ENCODE measurements around the gene ABCC6. TPM values are rescaled to one million over a fixed set of nuclear protein-coding genes. Genes with fewer than 3 reads are reported as not detected.

The ABCC6 gene
- total RNA-seq, 1 experiment from 2014 or later = not detected

DNA sequence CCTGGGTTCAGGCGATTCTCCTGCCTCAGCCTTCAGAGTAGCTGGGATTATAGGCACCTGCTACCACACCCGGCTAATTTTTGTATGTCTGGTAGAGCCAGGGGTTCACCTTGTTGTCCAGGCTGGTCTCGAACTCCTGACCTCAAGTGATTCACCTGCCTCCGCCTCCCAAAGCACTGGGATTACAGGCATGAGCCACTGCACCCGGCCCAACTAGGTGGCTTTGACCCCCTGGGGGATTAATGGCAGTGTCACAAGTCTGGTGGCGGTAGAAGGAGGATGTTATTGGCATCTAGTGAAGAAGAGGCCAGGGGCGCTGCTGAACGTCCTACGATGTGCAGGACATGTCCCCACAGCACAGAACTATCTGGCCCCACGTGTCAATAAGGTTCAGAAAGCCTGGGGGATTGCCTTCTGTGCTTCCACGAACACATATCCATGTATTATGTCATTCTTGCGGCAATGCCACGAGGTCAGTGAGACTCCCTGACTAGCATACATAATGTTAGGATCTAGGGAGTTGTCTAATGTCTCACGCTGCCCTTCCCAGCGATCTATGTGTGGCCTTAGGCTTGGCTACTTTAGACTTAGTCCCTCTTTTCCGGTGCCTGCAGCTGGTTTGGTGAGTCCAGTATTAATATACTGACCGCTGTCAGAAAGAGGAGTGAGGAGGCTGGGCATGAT is 75.8 kb downstream of the ABCC6 start:
- CTCF ChIA-PET = no interaction called here
- H3K27me3 ChIP-seq (replicated peaks; ENCODE audit: insufficient read depth, low read depth, low read length, poor library complexity) = no peaks in the 10 kb centered on the region
- H3K4me1 ChIP-seq (ENCODE audit: insufficient read depth, low read length, poor library complexity, severe bottlenecking) = no peaks in the 10 kb centered on the region
- POLR2A ChIA-PET (ENCODE audit: low non-redundant PET) = no interaction called here
- H3K4me3 ChIP-seq (ENCODE audit: low read depth, low read length, poor library complexity, severe bottlenecking) = no peak overlapping the region
- peaks cover 1% of the 10 kb centered on the region for H3K36me3 ChIP-seq (ENCODE audit: insufficient read depth, low read length, poor library complexity, severe bottlenecking)
- no TSS peak for BruUV-seq (replicated peaks)
- intact Hi-C loops (cut with micrococcal nuclease; ENCODE audit: unreplicated experiment) = no loop called here
- DNase-seq (ENCODE audit: low spot score) = no peak
- no peaks in the 10 kb centered on the region for H3K9me3 ChIP-seq (ENCODE audit: low read depth, low read length, poor library complexity, severe bottlenecking)
- TF ChIP-seq, protein P1, sequence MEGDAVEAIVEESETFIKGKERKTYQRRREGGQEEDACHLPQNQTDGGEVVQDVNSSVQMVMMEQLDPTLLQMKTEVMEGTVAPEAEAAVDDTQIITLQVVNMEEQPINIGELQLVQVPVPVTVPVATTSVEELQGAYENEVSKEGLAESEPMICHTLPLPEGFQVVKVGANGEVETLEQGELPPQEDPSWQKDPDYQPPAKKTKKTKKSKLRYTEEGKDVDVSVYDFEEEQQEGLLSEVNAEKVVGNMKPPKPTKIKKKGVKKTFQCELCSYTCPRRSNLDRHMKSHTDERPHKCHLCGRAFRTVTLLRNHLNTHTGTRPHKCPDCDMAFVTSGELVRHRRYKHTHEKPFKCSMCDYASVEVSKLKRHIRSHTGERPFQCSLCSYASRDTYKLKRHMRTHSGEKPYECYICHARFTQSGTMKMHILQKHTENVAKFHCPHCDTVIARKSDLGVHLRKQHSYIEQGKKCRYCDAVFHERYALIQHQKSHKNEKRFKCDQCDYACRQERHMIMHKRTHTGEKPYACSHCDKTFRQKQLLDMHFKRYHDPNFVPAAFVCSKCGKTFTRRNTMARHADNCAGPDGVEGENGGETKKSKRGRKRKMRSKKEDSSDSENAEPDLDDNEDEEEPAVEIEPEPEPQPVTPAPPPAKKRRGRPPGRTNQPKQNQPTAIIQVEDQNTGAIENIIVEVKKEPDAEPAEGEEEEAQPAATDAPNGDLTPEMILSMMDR (conservative IDR thresholded peaks at IDR 0.05; ENCODE audit: low read depth, low read length) = no peak
- TF ChIP-seq EZH2 (IDR thresholded peaks at IDR 0.05; ENCODE audit: borderline replicate concordance, low read depth, low read length, poor library complexity, severe bottlenecking) = no peak
- no peak overlapping the region for H3K27ac ChIP-seq (ENCODE audit: low read depth, low read length, poor library complexity, severe bottlenecking)

DNA sequence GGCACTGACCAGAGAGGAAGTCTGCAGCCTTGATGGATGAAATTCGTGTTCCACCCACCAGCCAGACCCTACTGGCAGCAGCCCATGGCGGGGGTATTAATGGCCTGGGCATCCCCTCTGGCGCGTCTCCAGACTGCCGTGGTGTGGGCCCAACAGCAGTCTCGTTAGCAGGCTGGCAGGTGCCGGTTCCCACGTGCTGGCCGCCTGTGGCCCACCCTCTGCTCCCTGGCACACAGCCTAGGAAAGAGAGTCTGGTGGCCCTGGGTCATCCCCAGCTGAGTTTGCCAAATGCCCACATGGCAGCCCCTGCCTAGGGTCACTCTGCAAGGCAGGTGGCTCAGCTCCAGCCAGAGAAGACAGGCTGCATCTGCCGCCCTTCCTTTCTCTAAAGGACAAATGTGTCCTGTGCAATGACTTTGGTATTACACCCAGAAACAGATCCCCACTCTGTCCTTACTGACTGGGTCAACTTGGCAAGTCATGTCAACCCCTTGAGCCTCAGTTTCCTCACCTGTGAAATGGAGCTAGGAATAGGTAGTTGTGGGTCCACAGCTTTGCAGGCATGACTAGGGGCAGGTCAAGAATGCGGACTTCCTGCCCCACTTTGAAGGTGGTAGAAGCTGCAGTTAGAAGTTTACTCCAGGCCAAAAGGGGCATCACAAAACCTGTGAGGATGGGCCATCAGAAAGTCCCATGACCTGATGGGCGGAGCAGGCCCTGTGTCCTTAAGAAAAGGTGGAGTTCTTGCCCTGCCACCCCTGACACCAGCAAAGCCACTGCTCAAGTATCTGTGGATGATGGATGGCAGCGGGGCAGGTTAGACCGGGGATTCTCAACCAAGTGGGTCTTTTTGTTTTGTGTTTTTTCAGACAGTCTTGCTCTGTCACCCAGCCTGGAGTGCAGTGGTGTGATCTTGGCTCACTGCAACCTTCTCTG is 76.6 kb downstream of the ABCC6 start:
- ChIA-PET CTCF (no interaction called here), POLR2A (ENCODE audit: low non-redundant PET) (no interaction called here)
- intact Hi-C loops (cut with micrococcal nuclease; ENCODE audit: unreplicated experiment) = no loop called here
- BruUV-seq (replicated peaks) = no TSS peak
- Histone ChIP-seq H3K4me3 (ENCODE audit: low read depth, low read length, poor library complexity, severe bottlenecking) (no peak overlapping the region), H3K36me3 (ENCODE audit: insufficient read depth, low read length, poor library complexity, severe bottlenecking) (peaks cover 3% of the 10 kb centered on the region), H3K27ac (ENCODE audit: low read depth, low read length, poor library complexity, severe bottlenecking) (no peak overlapping the region), H3K9me3 (ENCODE audit: low read depth, low read length, poor library complexity, severe bottlenecking) (no peaks in the 10 kb centered on the region), H3K4me1 (ENCODE audit: insufficient read depth, low read length, poor library complexity, severe bottlenecking) (no peaks in the 10 kb centered on the region), H3K27me3 (replicated peaks; ENCODE audit: insufficient read depth, low read depth, low read length, poor library complexity) (no peaks in the 10 kb centered on the region)
- no peak for DNase-seq (ENCODE audit: low spot score)
- TF ChIP-seq EZH2 (IDR thresholded peaks at IDR 0.05; ENCODE audit: borderline replicate concordance, low read depth, low read length, poor library complexity, severe bottlenecking) = no peak
- TF ChIP-seq, protein P1 (conservative IDR thresholded peaks at IDR 0.05; ENCODE audit: low read depth, low read length) = no peak

GRCh38 chr16:16145286-16145685 is 78.0 kb downstream of the ABCC6 start:
- no peak for DNase-seq (ENCODE audit: low spot score)
- TF ChIP-seq, protein P1 (conservative IDR thresholded peaks at IDR 0.05; ENCODE audit: low read depth, low read length) = no peak
- TF ChIP-seq EZH2 (IDR thresholded peaks at IDR 0.05; ENCODE audit: borderline replicate concordance, low read depth, low read length, poor library complexity, severe bottlenecking) = no peak
- no peaks in the 10 kb centered on the region for H3K9me3 ChIP-seq (ENCODE audit: low read depth, low read length, poor library complexity, severe bottlenecking)
- intact Hi-C loops (cut with micrococcal nuclease; ENCODE audit: unreplicated experiment) = no loop called here
- no peaks in the 10 kb centered on the region for H3K27me3 ChIP-seq (replicated peaks; ENCODE audit: insufficient read depth, low read depth, low read length, poor library complexity)
- H3K27ac ChIP-seq (ENCODE audit: low read depth, low read length, poor library complexity, severe bottlenecking) = no peak overlapping the region
- peaks cover 7% of the 10 kb centered on the region for H3K36me3 ChIP-seq (ENCODE audit: insufficient read depth, low read length, poor library complexity, severe bottlenecking)
- CTCF ChIA-PET = no interaction called here
- no TSS peak for BruUV-seq (replicated peaks)
- POLR2A ChIA-PET (ENCODE audit: low non-redundant PET) = no interaction called here
- H3K4me3 ChIP-seq (ENCODE audit: low read depth, low read length, poor library complexity, severe bottlenecking) = no peak overlapping the region
- no peaks in the 10 kb centered on the region for H3K4me1 ChIP-seq (ENCODE audit: insufficient read depth, low read length, poor library complexity, severe bottlenecking)
